B cell (primary cell): ENCODE data around the gene SIL1.

ENCODE experiments used
- CTCF ChIP-seq: fragments of 200-600 bp; IDR thresholded peaks from one replicate; pipeline ENCODE4 v1.8.0; 2022; ENCODE audit warnings: antibody characterized with exemption, mild to moderate bottlenecking
- EZH2 ChIP-seq: IDR thresholded peaks from 2 replicates; pipeline ENCODE4 v1.6.1; 2012; ENCODE audit warnings: borderline replicate concordance, low read depth, mild to moderate bottlenecking, moderate library complexity, low read length; ENCODE audit not compliant: insufficient read depth, poor library complexity, severe bottlenecking

GRCh38 chr5:138905541-138905940 lies 292.6 kb downstream of the SIL1 start:
- TF ChIP-seq CTCF: no peak
- no peak for TF ChIP-seq EZH2
